Epidermal melanocyte (primary cell): ENCODE measurements around the gene ZNF205.
"Not testable (repeated sequence)": the region's sequence is repeated elsewhere in the genome, so short reads cannot be mapped to it uniquely, and the experiment has no call there.

Experiments used
- DNase-seq: peaks from one replicate; pipeline ENCODE4 v3.0.0; 2011; ENCODE audit warnings: low spot score; ENCODE audit not compliant: insufficient read length

ZNF205 gene

GRCh38 chr16:3148256-3149192 lies 36.1 kb downstream of the ZNF205 start:
- no peak for DNase-seq

GRCh38 chr16:3149193-3149530 lies 36.8 kb downstream of the ZNF205 start:
- no peak for DNase-seq

GRCh38 chr16:3149630-3150345 lies 37.4 kb downstream of the ZNF205 start:
- peak; percentile 74 for DNase-seq

GRCh38 chr16:3150346-3151218 lies 38.2 kb downstream of the ZNF205 start:
- peak; percentile 95 for DNase-seq

GRCh38 chr16:3152027-3152276 lies 39.6 kb downstream of the ZNF205 start:
- DNase-seq = no peak

- DNase-seq = peak; percentile 57
These were observed 40.0 kb downstream of the ZNF205 start for GRCh38 chr16:3152277-3152990.

GRCh38 chr16:3152991-3153368 lies 40.6 kb downstream of the ZNF205 start:
- no peak for DNase-seq

GRCh38 chr16:3155181-3155580 lies 42.8 kb downstream of the ZNF205 start:
- DNase-seq = no peak

GRCh38 chr16:3155972-3156371 lies 43.6 kb downstream of the ZNF205 start:
- DNase-seq = no peak

GRCh38 chr16:3157229-3158025 lies 45.0 kb downstream of the ZNF205 start:
- DNase-seq = peak; percentile 46

- DNase-seq = no peak
These were observed 45.7 kb downstream of the ZNF205 start for GRCh38 chr16:3158026-3158509.

- DNase-seq = peak; percentile 90
These were observed 46.3 kb downstream of the ZNF205 start for GRCh38 chr16:3158510-3159314.

- peak; percentile 1 for DNase-seq
These were observed 49.0 kb downstream of the ZNF205 start for GRCh38 chr16:3161235-3162018.

GRCh38 chr16:3164121-3164991 lies 52.0 kb downstream of the ZNF205 start:
- no peak for DNase-seq

GRCh38 chr16:3165111-3165822 lies 52.9 kb downstream of the ZNF205 start:
- DNase-seq = no peak

GRCh38 chr16:3166505-3166886 lies 54.1 kb downstream of the ZNF205 start:
- DNase-seq = peak; percentile 3

- DNase-seq = not testable (repeated sequence)
These were observed 56.3 kb downstream of the ZNF205 start for GRCh38 chr16:3168729-3169128.
